Heart left ventricle (tissue), 16 donors: Measurements from ENCODE around the gene TMPO. TPM values are rescaled to one million over a fixed set of nuclear protein-coding genes. Genes with fewer than 3 reads are reported as not detected.
"Not testable (repeated sequence)": the region's sequence is repeated elsewhere in the genome, so short reads cannot be mapped to it uniquely, and the experiment has no call there.

Experiments
- ATAC-seq, 4 donors: fragments of 200-7000 bp; cut with Tn5 transposase; one replicate each; pipeline ENCODE4 v1.9.1; 2020 to 2022; ENCODE audit warnings: moderate library complexity in 4 of 4, mild to moderate bottlenecking in 3 of 4, moderate number of reproducible peaks in 1 of 4
- DNase-seq, 5 donors: peaks; one replicate each; pipeline ENCODE4 v3.0.0-alpha.2; 2020
- H3K27ac ChIP-seq, 12 donors: fragments of 200-600 bp; sonication (generic) in 4 of 12; one replicate each; pipeline versions ENCODE4 v1.5.0 to v1.8.0; 2016 to 2022; ENCODE audit warnings: mild to moderate bottlenecking in 2 of 12
- H3K27me3 ChIP-seq, 9 donors: fragments of 200-600 bp; sonication (generic) in 2 of 9; one replicate each; pipeline versions ENCODE4 v1.5.1 to v1.8.0; 2016 to 2022; ENCODE audit warnings: mild to moderate bottlenecking in 3 of 9
- H3K36me3 ChIP-seq, 9 donors: fragments of 200-600 bp; sonication (generic) in 2 of 9; one replicate each; pipeline versions ENCODE4 v1.5.0 to v1.8.0; 2018 to 2022; ENCODE audit warnings: mild to moderate bottlenecking in 2 of 9
- H3K4me1 ChIP-seq, 12 donors: fragments of 200-600 bp; sonication (generic) in 4 of 12; one replicate each; pipeline versions ENCODE4 v1.5.0 to v1.8.0; 2016 to 2022; ENCODE audit warnings: mild to moderate bottlenecking in 3 of 12
- H3K4me3 ChIP-seq, 12 donors: fragments of 200-600 bp; sonication (generic) in 4 of 12; one replicate each; pipeline versions ENCODE4 v1.5.0 to v1.8.0; 2017 to 2022; ENCODE audit warnings: mild to moderate bottlenecking in 9 of 12, moderate library complexity in 4 of 12
- H3K9me3 ChIP-seq, 12 donors: fragments of 200-600 bp; sonication (generic) in 4 of 12; one replicate each; pipeline versions ENCODE4 v1.5.0 to v1.8.0; 2016 to 2022; ENCODE audit warnings: mild to moderate bottlenecking in 1 of 12
- CTCF ChIP-seq, 12 donors: fragments of 200-600 bp; sonication (generic) in 4 of 12; IDR thresholded peaks; one replicate each; pipeline versions ENCODE4 v1.5.0 to v1.8.0; 2018 to 2022; ENCODE audit warnings: antibody characterized with exemption in 12 of 12, mild to moderate bottlenecking in 5 of 12
- POLR2A ChIP-seq, 2 donors: fragments of 450-650 bp; IDR thresholded peaks; one replicate each; pipeline ENCODE4 v1.6.1; 2017; ENCODE audit warnings: antibody characterized with exemption in 2 of 2, mild to moderate bottlenecking in 2 of 2, moderate library complexity in 2 of 2
- WGBS, 4 donors: extraction: QIAGEN DNeasy Blood & Tissue Kit in 2 of 4; methylation state at CpG; one replicate each; pipeline versions ENCODE4 v1.1.5 to v1.1.7; 2013 to 2018; 5-methylcytosine and 5-hydroxymethylcytosine counted together
- intact Hi-C, 10 donors: fragments of 100-400 bp; cut with DNase I; formaldehyde crosslinking; loops; one replicate each; pipeline versions ENCODE4 v1.11.1 to v1.14.2; 2022
- polyA plus RNA-seq, 2 donors: library from polyadenylated mRNA; stranded (reverse); fragments of 200-250 nt; gene quantifications; one replicate each; pipeline ENCODE4 v1.2.3, GENCODE V29; 2013
- total RNA-seq, 9 donors: library from RNA; depleted of rRNA in 2 of 9; stranded (reverse); fragments of >200 nt in 2 of 9; fragmentation: NEBNext Ultra II Directional in 3 of 9; extraction: Animal tissue kit (Norgen Biotek cat#: 25700) in 3 of 9; gene quantifications; one replicate each; pipeline versions ENCODE4 v1.1.0 to v1.2.4, GENCODE V29; 2016 to 2023
- donor health status: ischemic (EF 13 %, LVEDD 7.1; RV severe dilation, severe dysfunction).
- donor health status: healthy with polysubstance abuse.
- donor health status: DM: no; HTN: yes; CAD: no.
- donor health status: DM: no; HTN: no; CAD: no.
- donor health status: ischemic (EF 25% LVEDD 6.9; RV normal size, moderate dysfunction).
- donor health status: ischemic (EF 25% LVEDD 5.7; RV mildly dilated, moderate dysfunction).
- donor health status: healthy.
- donor health status: DM: yes; HTN: yes; CAD: no.
- donor health status: ischemic (EF 35%, LVEDD 5.7; RV mildly dilated, moderate dysfunction).
- donor health status: nonischemic (EF 11% LVEDD 7.7; RV severe dilation, severe dysfunction).
- donor health status: DM: yes; HTN: yes; CAD: no.
- donor health status: PGD.
- donor health status: ischemic (EF 29% LVEDD 5.4; RV normal size, mild dysfunction).
- donor health status: nonischemic (EF 23%, LVEDD 6.1; RV moderate dilation, normal function).

TMPO gene
- total and polyA plus RNA-seq, 11 donors: 11.2 to 30.5 (median 16.5) TPM

- no peak for DNase-seq
- Histone ChIP-seq H3K27me3 (no peaks in the 10 kb centered on the region), H3K27ac (no peak overlapping the region), H3K36me3 (no peaks in the 10 kb centered on the region), H3K4me1 (peaks cover 0 to 11% (median 4%) of the 10 kb centered on the region in 12 donors), H3K9me3 (peaks cover 0 to 6% (median 0%) of the 10 kb centered on the region in 12 donors), H3K4me3 (no peak overlapping the region)
- ATAC-seq: no peak
- 92 to 97% (median 95%) methylated on average over 5 of the region's 5 CpGs for WGBS, 4 donors
- intact Hi-C loops: no loop called here
- TF ChIP-seq CTCF (IDR thresholded peaks at IDR 0.05): no peak
- no peak for TF ChIP-seq POLR2A (IDR thresholded peaks at IDR 0.05)
Measured at GRCh38 chr12:98478606-98479005, 36.8 kb upstream of the TMPO start.

DNA sequence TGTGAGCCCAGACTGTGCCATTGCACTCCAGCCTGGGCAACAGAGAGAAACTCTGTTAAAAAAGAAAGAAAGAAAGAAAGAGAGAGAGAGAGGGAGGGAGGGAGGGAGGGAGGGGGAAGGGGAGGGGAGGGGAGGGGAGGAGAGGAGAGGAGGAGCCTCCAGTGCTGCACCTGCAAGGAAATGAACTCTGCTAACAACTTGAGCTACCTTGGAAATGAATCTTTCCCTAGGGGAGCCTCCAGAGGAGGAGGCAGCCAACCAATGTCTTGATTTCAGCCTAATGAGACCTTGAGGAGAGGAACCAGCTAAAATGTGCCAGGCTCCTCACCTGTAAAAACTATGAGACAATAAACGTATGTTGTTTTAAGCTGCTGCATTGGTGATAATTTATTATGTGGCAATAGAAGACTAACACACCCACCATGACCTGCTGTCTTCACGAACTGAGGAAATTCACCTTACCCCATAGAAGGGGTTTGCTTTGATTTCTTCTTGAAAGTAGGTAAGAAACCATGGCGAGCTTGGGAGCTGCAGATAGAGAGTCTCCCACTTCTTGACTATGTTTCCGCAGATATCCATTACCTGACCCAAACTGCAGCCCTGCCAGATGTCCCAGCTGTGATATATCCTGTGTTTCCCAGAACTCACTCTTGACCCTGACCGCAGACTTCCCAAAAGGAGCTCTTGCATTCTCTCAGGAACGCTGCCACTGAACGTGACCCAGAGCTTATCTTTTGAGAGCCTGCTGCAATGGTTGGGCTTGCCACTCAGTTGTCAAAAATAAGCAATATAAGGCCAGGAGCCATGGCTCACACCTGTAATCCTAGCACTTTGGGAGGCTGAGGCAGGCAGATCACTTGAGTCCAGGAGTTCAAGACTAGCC lies 31.5 kb upstream of the TMPO start:
- Histone ChIP-seq H3K9me3 (peaks cover 0 to 6% (median 0%) of the 10 kb centered on the region in 12 donors), H3K27me3 (no peaks in the 10 kb centered on the region), H3K36me3 (no peaks in the 10 kb centered on the region), H3K4me1 (no peaks in the 10 kb centered on the region), H3K27ac (no peak overlapping the region), H3K4me3 (no peak overlapping the region)
- 67 to 74% (median 70%) methylated on average over 7 of the region's 7 CpGs for WGBS, 4 donors
- TF ChIP-seq POLR2A (IDR thresholded peaks at IDR 0.05) (no peak), CTCF (IDR thresholded peaks at IDR 0.05) (no peak)
- DNase-seq (no peak), ATAC-seq (no peak)
- intact Hi-C loops: loop anchor here in 1 of 10 donors (10.0 kb wide), 1 partner anchor 59 kb away; no protein-coding TSS in a partner anchor

DNA sequence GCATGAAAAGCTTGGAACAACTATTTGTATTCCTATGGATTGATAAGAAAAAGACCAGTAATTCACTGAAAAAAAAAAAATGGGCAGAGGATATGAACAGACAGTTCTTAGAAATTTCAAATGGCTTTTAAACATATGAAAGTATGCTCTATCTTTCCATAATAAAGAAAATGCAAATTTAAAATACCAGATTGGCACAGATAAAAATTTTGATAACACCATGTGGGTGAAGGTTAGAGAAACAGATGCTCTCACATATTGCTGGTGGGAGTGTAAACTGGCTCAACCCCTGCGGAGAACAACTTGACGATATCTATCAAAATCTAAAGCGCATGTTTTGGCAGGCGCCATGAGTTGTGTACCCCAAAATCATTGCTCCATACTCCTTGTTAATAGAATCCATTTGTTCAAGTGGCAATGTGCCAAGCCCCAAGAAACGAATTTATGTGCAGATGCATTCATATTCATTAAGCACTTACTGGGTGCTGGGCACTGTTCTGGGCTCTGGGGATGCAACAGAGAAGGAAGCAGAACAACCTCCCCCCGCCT lies 29.5 kb upstream of the TMPO start:
- Histone ChIP-seq H3K27me3 (no peaks in the 10 kb centered on the region), H3K4me1 (peaks cover 0 to 5% (median 4%) of the 10 kb centered on the region in 12 donors), H3K9me3 (peaks cover 0 to 6% (median 0%) of the 10 kb centered on the region in 12 donors), H3K36me3 (no peaks in the 10 kb centered on the region), H3K27ac (no peak overlapping the region), H3K4me3 (no peak overlapping the region)
- TF ChIP-seq CTCF (IDR thresholded peaks at IDR 0.05) (no peak), POLR2A (IDR thresholded peaks at IDR 0.05) (no peak)
- 87 to 90% (median 88%) methylated on average over 6 of the region's 6 CpGs for WGBS, 4 donors
- DNase-seq (no peak), ATAC-seq (no peak)
- intact Hi-C loops: loop anchor here in 2 of 10 donors (5.0 to 10.0 kb wide), 2 partner anchors 59 to 61 kb away; no protein-coding TSS in a partner anchor

GRCh38 chr12:98488416-98488815 lies 27.0 kb upstream of the TMPO start:
- not testable (repeated sequence) for DNase-seq, ATAC-seq, H3K9me3 ChIP-seq, H3K4me3 ChIP-seq, H3K36me3 ChIP-seq, H3K27me3 ChIP-seq, H3K27ac ChIP-seq
- peaks cover 0 to 11% (median 7%) of the 10 kb centered on the region in 12 donors for H3K4me1 ChIP-seq
- WGBS, 4 donors: 92 to 97% (median 96%) methylated on average over 9 of the region's 9 CpGs
- intact Hi-C loops: loop anchor here in 2 of 10 donors (5.0 to 10.0 kb wide), 2 partner anchors 61 to 64 kb away; no protein-coding TSS in a partner anchor
